ENCODE results near the gene ACSM4. TPM values are rescaled to one million over a fixed set of nuclear protein-coding genes. Genes with fewer than 3 reads are reported as not detected.

Gene ACSM4
- total and polyA plus RNA-seq, 9 donors: not detected

DNA sequence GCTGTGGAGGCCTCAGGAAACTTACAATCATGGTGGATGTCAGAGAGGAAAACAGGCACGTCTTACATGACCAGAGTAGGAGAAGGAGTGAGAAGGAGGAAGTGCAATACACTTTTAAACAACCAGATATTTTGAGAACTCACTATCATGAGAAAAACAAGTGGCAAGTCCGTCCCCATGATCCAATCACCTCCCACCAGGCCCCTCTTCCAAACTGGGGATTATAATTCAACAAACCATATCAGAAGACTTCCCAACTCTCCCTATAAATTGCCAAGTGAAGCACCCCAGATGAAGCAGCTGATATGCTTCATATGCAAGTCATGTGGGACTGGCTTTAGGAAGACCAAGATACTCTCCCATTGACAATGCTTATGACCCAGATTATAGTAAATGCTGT, 11.6 kb upstream of the ACSM4 start:
- no peaks in the 10 kb centered on the region for H3K4me1 ChIP-seq (ENCODE audit: insufficient read depth)
- WGBS, 3 donors: 39 to 57% (median 45%) methylated on average over 2 of the region's 2 CpGs
- H3K27ac ChIP-seq: no peak overlapping the region
- H3K36me3 ChIP-seq: no peaks in the 10 kb centered on the region
- intact Hi-C loops (cut with DNase I): no loop called here
- H3K4me3 ChIP-seq: no peak overlapping the region
- H3K9me3 ChIP-seq: no peaks in the 10 kb centered on the region
- H3K27me3 ChIP-seq: no peaks in the 10 kb centered on the region
- TF ChIP-seq POLR2A (IDR thresholded peaks at IDR 0.05): no peak
- TF ChIP-seq EP300 (IDR thresholded peaks at IDR 0.05): no peak
- TF ChIP-seq, protein P1, sequence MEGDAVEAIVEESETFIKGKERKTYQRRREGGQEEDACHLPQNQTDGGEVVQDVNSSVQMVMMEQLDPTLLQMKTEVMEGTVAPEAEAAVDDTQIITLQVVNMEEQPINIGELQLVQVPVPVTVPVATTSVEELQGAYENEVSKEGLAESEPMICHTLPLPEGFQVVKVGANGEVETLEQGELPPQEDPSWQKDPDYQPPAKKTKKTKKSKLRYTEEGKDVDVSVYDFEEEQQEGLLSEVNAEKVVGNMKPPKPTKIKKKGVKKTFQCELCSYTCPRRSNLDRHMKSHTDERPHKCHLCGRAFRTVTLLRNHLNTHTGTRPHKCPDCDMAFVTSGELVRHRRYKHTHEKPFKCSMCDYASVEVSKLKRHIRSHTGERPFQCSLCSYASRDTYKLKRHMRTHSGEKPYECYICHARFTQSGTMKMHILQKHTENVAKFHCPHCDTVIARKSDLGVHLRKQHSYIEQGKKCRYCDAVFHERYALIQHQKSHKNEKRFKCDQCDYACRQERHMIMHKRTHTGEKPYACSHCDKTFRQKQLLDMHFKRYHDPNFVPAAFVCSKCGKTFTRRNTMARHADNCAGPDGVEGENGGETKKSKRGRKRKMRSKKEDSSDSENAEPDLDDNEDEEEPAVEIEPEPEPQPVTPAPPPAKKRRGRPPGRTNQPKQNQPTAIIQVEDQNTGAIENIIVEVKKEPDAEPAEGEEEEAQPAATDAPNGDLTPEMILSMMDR (IDR thresholded peaks at IDR 0.05): no peak
- DNase-seq: no peak

DNA sequence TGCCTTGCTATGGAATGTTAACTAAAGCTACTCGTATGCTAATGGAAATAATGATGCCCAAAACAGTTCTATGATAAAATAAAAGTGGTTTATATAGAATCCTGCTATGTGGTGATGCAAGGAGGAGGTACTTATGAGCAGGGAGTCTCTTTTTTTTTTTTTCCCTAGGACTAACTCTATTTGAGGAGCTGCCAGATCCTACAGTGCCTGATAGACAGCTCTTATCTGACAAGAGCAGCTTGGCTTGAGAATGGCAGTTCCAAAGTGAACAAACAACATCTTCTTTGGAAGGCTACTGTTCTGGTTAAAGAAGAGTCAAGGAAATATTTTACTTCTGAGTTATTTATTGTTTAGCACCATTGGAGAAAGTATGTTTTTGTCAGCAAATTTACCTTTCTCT, 10.2 kb upstream of the ACSM4 start:
- no peaks in the 10 kb centered on the region for H3K36me3 ChIP-seq
- no peaks in the 10 kb centered on the region for H3K9me3 ChIP-seq
- H3K27me3 ChIP-seq: no peaks in the 10 kb centered on the region
- H3K4me3 ChIP-seq: no peak overlapping the region
- TF ChIP-seq EP300 (IDR thresholded peaks at IDR 0.05): no peak
- DNase-seq: no peak
- no peaks in the 10 kb centered on the region for H3K4me1 ChIP-seq (ENCODE audit: insufficient read depth)
- 35 to 77% (median 68%) methylated on average over 1 of the region's 1 CpG for WGBS, 3 donors
- intact Hi-C loops (cut with DNase I): no loop called here
- no peak overlapping the region for H3K27ac ChIP-seq

DNA sequence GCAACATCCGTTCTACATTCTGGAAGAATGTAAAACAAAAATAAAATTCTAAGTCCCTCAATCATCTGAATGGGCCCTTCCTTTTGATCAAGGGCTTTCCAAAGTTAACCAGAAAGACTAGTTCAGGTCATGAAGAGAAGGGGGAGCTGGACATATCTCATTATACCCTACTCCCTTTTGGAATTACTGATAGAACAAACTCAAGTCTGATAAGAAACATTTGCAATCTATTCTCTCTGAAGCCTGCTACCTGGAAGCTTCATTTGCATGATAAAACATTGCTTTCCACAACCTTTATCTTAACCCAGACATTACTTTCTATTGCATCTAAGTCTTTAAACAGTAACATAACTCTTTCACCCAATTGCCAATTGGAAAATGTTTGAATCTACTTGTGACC, 8.3 kb upstream of the ACSM4 start:
- TF ChIP-seq, protein P1 (IDR thresholded peaks at IDR 0.05): no peak
- no peak for TF ChIP-seq EP300 (IDR thresholded peaks at IDR 0.05)
- TF ChIP-seq POLR2A (IDR thresholded peaks at IDR 0.05): no peak
- H3K27ac ChIP-seq: no peak overlapping the region
- H3K9me3 ChIP-seq: no peaks in the 10 kb centered on the region
- H3K36me3 ChIP-seq: no peaks in the 10 kb centered on the region
- H3K4me3 ChIP-seq: no peak overlapping the region
- intact Hi-C loops (cut with DNase I): no loop called here
- 45 to 75% (median 75%) methylated on average over 1 of the region's 1 CpG for WGBS, 3 donors
- H3K4me1 ChIP-seq (ENCODE audit: insufficient read depth): no peaks in the 10 kb centered on the region
- H3K27me3 ChIP-seq: no peaks in the 10 kb centered on the region
- no peak for DNase-seq

DNA sequence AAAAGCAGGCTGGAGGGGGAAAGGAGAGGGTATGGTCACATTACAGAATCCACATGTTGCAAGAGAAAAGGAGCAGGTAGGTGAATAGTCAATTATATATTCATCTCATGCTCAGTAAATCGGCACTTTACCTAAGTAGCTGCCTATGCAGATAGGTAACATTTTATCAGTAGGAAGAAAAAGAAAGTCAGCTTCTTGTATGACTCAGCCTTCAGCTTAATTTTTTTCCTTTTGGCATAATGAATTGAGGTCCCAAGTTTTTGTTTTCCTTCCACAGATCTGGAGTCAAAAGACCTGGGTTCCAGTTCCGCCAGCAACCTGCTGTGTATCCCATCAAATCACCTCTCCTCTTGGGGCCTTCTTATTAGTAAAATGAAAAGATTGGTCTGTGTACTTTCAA, 6.0 kb upstream of the ACSM4 start:
- WGBS, 3 donors: 71 to 89% (median 79%) methylated on average over 2 of the region's 2 CpGs
- no peak for DNase-seq
- no peak overlapping the region for H3K27ac ChIP-seq

DNA sequence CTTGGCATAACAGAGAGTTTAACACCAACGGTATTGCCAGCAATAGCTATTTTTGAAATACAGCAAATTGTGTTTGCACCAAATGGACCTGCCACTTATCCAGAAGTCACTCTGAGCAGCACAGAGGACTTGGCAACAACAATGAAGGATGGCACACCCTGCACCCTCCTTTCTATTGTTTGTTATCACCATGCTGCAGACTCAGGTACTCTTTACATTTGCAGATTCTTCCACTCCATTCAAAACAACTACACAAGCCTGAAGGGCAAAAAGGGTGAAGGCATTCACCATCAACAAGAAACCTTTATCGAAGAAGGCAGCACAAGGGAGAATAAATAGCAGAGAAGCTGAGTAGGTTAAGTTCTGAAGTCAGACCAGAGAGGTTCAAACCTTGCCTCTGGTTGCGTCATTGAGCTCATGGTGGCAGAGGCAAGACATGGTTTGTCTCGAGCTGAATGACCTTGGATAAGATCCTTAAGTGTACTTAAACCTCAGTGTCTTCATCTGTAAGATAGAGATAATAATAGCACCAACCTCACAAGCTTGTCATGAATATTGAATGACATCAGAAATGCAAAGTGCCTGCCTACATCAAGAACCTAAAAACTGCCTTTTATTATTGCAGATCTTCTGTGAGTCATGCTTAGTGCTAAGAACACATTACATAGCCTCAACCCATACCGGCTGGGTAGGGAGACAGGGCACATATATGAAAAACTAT, 1.4 kb upstream of the ACSM4 start:
- intact Hi-C loops (cut with DNase I): no loop called here
- no peaks in the 10 kb centered on the region for H3K36me3 ChIP-seq
- H3K27ac ChIP-seq: no peak overlapping the region
- no peaks in the 10 kb centered on the region for H3K4me1 ChIP-seq (ENCODE audit: insufficient read depth)
- no peaks in the 10 kb centered on the region for H3K9me3 ChIP-seq
- no peak for DNase-seq
- 67 to 77% (median 75%) methylated on average over 5 of the region's 5 CpGs for WGBS, 3 donors
- TF ChIP-seq POLR2A (IDR thresholded peaks at IDR 0.05) (no peak), EP300 (IDR thresholded peaks at IDR 0.05) (no peak)
- TF ChIP-seq, protein P1 (IDR thresholded peaks at IDR 0.05): no peak
- H3K27me3 ChIP-seq: no peaks in the 10 kb centered on the region
- H3K4me3 ChIP-seq: no peak overlapping the region

More for the DNA sequence above, 6.0 kb upstream of the ACSM4 start:
- TF ChIP-seq EP300 (IDR thresholded peaks at IDR 0.05) (no peak), POLR2A (IDR thresholded peaks at IDR 0.05) (no peak)
- TF ChIP-seq, protein P1 (IDR thresholded peaks at IDR 0.05): no peak
- H3K36me3 ChIP-seq: no peaks in the 10 kb centered on the region
- H3K4me1 ChIP-seq (ENCODE audit: insufficient read depth): no peaks in the 10 kb centered on the region
- H3K4me3 ChIP-seq: no peak overlapping the region
- intact Hi-C loops (cut with DNase I): no loop called here
- H3K9me3 ChIP-seq: no peaks in the 10 kb centered on the region
- H3K27me3 ChIP-seq: no peaks in the 10 kb centered on the region
